ENCODE data around the gene DESI1. TPM values are rescaled to one million over a fixed set of nuclear protein-coding genes. Genes with fewer than 3 reads are reported as not detected.

The DESI1 gene
- total RNA-seq, 1 experiment from 2014 or later = 40.8 TPM

DNA sequence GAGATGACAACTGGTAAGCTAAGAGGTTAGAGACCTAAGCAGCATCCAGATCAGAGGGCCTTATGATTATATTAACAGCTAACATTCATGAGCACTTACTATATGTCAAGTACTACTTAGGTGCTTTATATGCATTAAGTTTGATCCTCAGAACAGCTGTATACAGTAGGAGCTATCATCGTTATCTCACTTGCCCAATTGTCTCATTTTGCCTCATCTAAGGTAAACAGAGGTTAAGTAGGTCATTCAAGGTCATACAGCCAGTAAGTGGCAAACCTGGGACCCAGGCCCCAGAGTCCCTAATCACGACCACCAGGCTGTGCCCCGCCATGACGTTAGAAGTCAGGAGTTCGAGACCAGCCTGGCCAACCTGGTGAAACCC is 72.0 kb downstream of the DESI1 start:
- Histone ChIP-seq H3K27me3 (ENCODE audit: insufficient read depth, low read length) (no peaks in the 10 kb centered on the region), H3K4me2 (ENCODE audit: low read length) (no peak overlapping the region), H3K4me3 (replicated peaks in 1 of 2; ENCODE audit: low read depth in 1 of 2, low read length in 2 of 2) (no peak overlapping the region), H2AFZ (ENCODE audit: low read depth, low read length, poor library complexity, severe bottlenecking) (no peak overlapping the region), H3K79me2 (ENCODE audit: insufficient read depth, low read length) (peaks cover 5% of the 10 kb centered on the region), H3K9ac (ENCODE audit: low read length) (no peak overlapping the region), H3K4me1 (ENCODE audit: control insufficient read depth in 1 of 2, insufficient read depth in 2 of 2, low read length in 2 of 2) (peaks cover 10 to 18% of the 10 kb centered on the region in 2 experiments; a peak in 3 of 4 replicates), H3K9me2 (ENCODE audit: insufficient read depth) (no peaks in the 10 kb centered on the region), H3K36me3 (ENCODE audit: control insufficient read depth in 1 of 2, insufficient read depth in 2 of 2, low read length in 2 of 2) (no peaks in the 10 kb centered on the region), H3K27ac (ENCODE audit: low read depth, low read length) (no peak overlapping the region), H4K20me1 (ENCODE audit: insufficient read depth) (no peaks in the 10 kb centered on the region), H3K9me3 (ENCODE audit: control insufficient read depth in 1 of 2, insufficient read depth in 1 of 2, low read depth in 1 of 2, low read length in 2 of 2) (no peaks in the 10 kb centered on the region)
- intact Hi-C loops (cut with micrococcal nuclease) = no loop called here
- BruUV-seq (replicated peaks) = no TSS peak
- ATAC-seq = no peak
- no peak for DNase-seq (ENCODE audit: low read depth, low spot score)
- ChIA-PET POLR2A (no interaction called here), CTCF (no interaction called here), RAD21 (ENCODE audit: low non-redundant PET in 1 of 2, low total read pairs in 2 of 2, uncharacterized antibody in 2 of 2, unreplicated experiment in 2 of 2) (no interaction called here)
- no peak for TF ChIP-seq EZH2phosphoT487 (IDR thresholded peaks at IDR 0.05; ENCODE audit: borderline replicate concordance)
- TF ChIP-seq POLR2AphosphoS5 (IDR thresholded peaks at IDR 0.05; ENCODE audit: low read depth, low read length) = no peak
- TF ChIP-seq POLR2A (IDR thresholded peaks at IDR 0.05; ENCODE audit: borderline replicate concordance, extremely low read depth, insufficient read depth, insufficient read length) = no peak
- no peak for TF ChIP-seq MAX (IDR thresholded peaks at IDR 0.05)

Other genes with a start within 250 kb of the DESI1 start
- 16.5 TPM for gene TEF, start 239.1 kb downstream of the DESI1 start, total RNA-seq (2021; ENCODE audit: unreplicated experiment)
- gene TOB2, start 174.2 kb downstream of the DESI1 start, total RNA-seq (2021; ENCODE audit: unreplicated experiment) = 55.2 TPM
- gene PHF5A, start 152.4 kb downstream of the DESI1 start, total RNA-seq (2021; ENCODE audit: unreplicated experiment) = 86.0 TPM
- 108 TPM for gene ACO2, start 151.9 kb downstream of the DESI1 start, total RNA-seq (2021; ENCODE audit: unreplicated experiment)
- gene POLR3H, start 76.6 kb downstream of the DESI1 start, total RNA-seq (2021; ENCODE audit: unreplicated experiment) = 62.1 TPM
- gene CSDC2, start 60.0 kb downstream of the DESI1 start, total RNA-seq (2021; ENCODE audit: unreplicated experiment) = 0.22 TPM
- gene PMM1, start 31.2 kb downstream of the DESI1 start, total RNA-seq (2021; ENCODE audit: unreplicated experiment) = 31.7 TPM
- 588 TPM for gene XRCC6, start 252 bp upstream of the DESI1 start, total RNA-seq (2021; ENCODE audit: unreplicated experiment)
- 283 TPM for gene SNU13, start 67.8 kb upstream of the DESI1 start, total RNA-seq (2021; ENCODE audit: unreplicated experiment)
- gene MEI1, start 78.5 kb upstream of the DESI1 start, total RNA-seq (2021; ENCODE audit: unreplicated experiment) = 0.64 TPM
- 15.8 TPM for gene CCDC134, start 179.6 kb upstream of the DESI1 start, total RNA-seq (2021; ENCODE audit: unreplicated experiment)
- gene SREBF2, start 212.1 kb upstream of the DESI1 start, total RNA-seq (2021; ENCODE audit: unreplicated experiment) = 129 TPM

Measured in HCT116 (cell line).